Activated CD4-positive, CD25-positive, alpha-beta regulatory T cell (primary cell): ENCODE measurements around the gene ACTR8.

Experiments
- DNase-seq, 4 experiments: peaks; one replicate each; lab custom pipeline; 2025; lab: John Stamatoyannopoulos, UW

Gene ACTR8

GRCh38 chr3:53865732-53866499 lies 16.0 kb downstream of the ACTR8 start:
- no peak for DNase-seq

- no peak for DNase-seq
Measured at GRCh38 chr3:53863145-53863544, 18.8 kb downstream of the ACTR8 start.

GRCh38 chr3:53862241-53862640 lies 19.7 kb downstream of the ACTR8 start:
- no peak for DNase-seq

DNA sequence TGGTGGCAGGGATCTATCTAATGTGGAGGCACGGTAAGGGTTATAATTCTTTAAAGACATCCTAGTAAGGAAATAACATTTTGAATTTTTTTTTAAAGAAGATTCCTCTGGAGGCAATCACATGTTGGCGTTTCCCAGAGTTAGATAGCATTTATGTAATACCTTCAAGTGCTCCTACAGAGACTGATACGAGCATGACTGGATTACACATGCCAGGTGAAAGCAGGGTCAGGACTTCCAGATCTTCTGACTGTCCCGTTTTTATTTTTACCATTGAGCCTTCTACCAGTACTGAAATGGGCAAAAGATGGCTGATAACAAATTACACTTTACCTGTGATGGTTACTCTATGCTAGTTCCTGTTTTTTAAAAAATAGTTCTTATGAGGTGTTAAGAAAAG lies 21.8 kb downstream of the ACTR8 start:
- DNase-seq = no peak

DNA sequence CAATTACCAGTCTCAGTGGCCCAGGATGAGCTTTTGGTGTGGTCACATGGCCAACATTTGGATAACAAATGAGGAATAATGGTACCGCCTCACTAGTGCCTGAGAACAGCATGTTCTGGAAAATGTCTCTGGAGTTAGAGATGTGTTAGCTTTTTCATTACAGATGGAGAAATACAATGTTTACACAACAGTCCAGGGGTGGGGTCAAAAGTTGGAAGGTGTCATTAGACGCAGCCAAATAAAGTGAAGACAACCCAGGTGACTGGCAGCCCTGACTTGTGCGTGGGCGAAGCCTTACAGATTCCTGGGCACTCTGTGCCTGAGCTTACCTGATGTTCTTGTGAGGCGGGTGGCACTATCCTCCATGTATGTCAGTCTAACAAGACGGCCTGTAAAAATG lies 22.8 kb downstream of the ACTR8 start:
- no peak for DNase-seq

GRCh38 chr3:53858096-53858741 lies 23.7 kb downstream of the ACTR8 start:
- no peak for DNase-seq

DNA sequence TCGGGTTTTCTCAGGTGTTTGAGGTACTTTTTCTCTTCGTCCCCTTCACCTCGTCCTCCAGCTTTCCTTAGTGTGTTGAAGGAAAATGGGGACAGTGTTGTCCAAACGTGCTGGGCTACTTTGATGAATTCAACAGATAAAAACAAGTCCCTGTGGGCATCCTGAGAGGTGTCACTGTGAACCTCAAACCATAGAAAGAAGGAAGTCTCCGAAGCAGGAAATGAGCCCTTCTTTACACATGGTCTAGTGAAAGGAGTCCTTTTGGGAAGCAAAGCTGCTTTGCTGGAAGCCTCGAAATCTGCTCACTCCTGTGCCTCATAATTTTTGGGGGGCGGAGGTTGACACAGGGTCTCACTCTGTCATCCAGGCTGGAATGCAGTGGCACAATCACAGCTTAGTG lies 25.0 kb downstream of the ACTR8 start:
- DNase-seq = no peak

- DNase-seq = no peak
Measured at GRCh38 chr3:53850895-53851294, 31.1 kb downstream of the ACTR8 start.

GRCh38 chr3:53849916-53850315 lies 32.0 kb downstream of the ACTR8 start:
- DNase-seq = no peak

- DNase-seq = no peak
Measured at GRCh38 chr3:53846851-53847155, 35.1 kb downstream of the ACTR8 start.

GRCh38 chr3:53846134-53846850 lies 35.7 kb downstream of the ACTR8 start, which contains the start of the genes CHDH and IL17RB:
TSS of gene CHDH (minus strand) at chr3:53846419. CDS start at chr3:53824008, 22,411 bp downstream.
TSS of gene IL17RB (plus strand) at chr3:53846568. CDS start at chr3:53846589, 21 bp downstream.
- DNase-seq = no peak

GRCh38 chr3:53845881-53846133 lies 36.1 kb downstream of the ACTR8 start:
- DNase-seq = no peak

GRCh38 chr3:53845103-53845880 lies 36.7 kb downstream of the ACTR8 start:
- DNase-seq = no peak

- no peak for DNase-seq
Measured at GRCh38 chr3:53844262-53845102, 37.5 kb downstream of the ACTR8 start.

- no peak for DNase-seq
Measured at GRCh38 chr3:53843195-53844177, 38.5 kb downstream of the ACTR8 start.

GRCh38 chr3:53842436-53843194 lies 39.3 kb downstream of the ACTR8 start:
- DNase-seq = no peak

- DNase-seq = no peak
Measured at GRCh38 chr3:53841296-53841695, 40.7 kb downstream of the ACTR8 start.

GRCh38 chr3:53837331-53837730 lies 44.6 kb downstream of the ACTR8 start:
- no peak for DNase-seq

DNA sequence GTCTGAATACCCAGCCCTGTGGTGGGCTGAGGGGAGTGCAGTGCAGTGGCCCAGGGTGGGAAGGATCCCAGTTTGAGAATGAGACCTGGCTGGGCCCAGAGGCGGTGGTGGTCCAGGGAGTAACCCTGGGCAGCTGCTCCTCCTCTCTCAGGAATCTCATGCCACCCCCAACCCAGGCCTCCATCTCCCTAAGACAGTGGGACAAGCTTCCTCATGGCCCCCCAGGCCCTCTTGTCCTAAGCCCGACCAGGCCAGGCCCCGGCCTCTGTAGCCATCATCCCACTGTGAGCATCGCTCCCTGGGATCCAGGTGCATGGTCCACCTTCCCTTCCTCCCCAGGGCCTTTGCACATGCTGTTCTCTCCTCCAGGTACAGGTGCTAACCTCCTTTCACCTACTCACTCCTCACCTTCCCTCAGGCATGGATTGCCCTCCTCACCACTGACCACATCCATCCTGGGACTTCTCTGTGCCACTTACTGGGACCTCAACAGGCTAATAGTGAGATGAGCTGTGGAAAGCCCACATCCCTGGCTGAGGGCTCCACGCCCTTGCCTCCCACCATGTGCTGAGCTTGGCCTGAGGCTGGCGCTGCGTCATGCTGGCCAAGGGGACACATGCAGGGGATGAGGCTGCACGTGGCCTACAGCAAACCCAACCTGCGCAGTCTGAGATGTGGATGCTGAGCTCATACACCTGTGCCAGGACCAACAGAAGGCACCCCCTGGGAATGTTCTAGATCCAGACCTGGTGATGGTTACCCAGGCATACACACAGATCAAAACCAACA lies 45.7 kb downstream of the ACTR8 start:
- no peak for DNase-seq
